ENCODE measurements around the gene CLCA2. TPM values are rescaled to one million over a fixed set of nuclear protein-coding genes. Genes with fewer than 3 reads are reported as not detected.

CLCA2 gene
- polyA plus RNA-seq, 3 donors, result not detected

DNA sequence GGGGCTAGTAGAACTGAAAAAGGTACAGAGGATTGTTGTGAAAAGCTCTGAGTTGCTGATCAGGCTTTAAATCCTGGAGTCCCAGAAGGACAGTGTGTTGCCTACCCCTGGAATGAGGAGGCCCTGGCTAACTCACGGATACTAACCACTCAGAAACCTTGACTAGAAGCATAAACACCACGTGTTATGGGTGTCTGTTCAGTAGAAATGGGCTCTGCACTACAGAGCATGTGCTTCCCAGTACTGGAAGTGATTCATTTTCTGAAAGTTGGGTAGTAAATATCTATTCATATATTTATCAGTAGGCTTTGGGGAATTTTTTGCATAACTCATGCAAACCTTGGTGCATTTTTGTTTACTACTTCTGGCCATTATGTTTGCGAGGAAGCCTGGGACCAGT, 29.7 kb downstream of the CLCA2 start:
- H3K9me3 ChIP-seq (replicated peaks in 1 of 2; ENCODE audit: control insufficient read depth in 1 of 2, insufficient read depth in 1 of 2, low read length in 2 of 2), result no peaks in the 10 kb centered on the region
- H3K4me2 ChIP-seq (replicated peaks; ENCODE audit: extremely low read depth, low read length, poor library complexity, severe bottlenecking), result no peak overlapping the region
- H4K20me1 ChIP-seq (ENCODE audit: insufficient read depth, low read length), result no peaks in the 10 kb centered on the region
- no peak overlapping the region for H3K27ac Mint-ChIP-seq
- intact Hi-C loops (cut with micrococcal nuclease), result no loop called here
- H3K9ac ChIP-seq (ENCODE audit: insufficient read depth, low read length, poor library complexity, severe bottlenecking), result no peak overlapping the region
- no peaks in the 10 kb centered on the region for H3K27me3 Mint-ChIP-seq (ENCODE audit: low read depth in 3 of 3)
- no peak overlapping the region for H3K4me3 Mint-ChIP-seq
- H3K79me2 ChIP-seq (ENCODE audit: insufficient read depth, low read length), result no peaks in the 10 kb centered on the region
- no peaks in the 10 kb centered on the region for H3K36me3 ChIP-seq (replicated peaks in 1 of 2; ENCODE audit: control insufficient read depth in 1 of 2, insufficient read depth in 2 of 2, low read length in 2 of 2)
- no peaks in the 10 kb centered on the region for H3K36me3 Mint-ChIP-seq
- H3K27me3 ChIP-seq (ENCODE audit: control insufficient read depth in 2 of 2, insufficient read depth in 2 of 2, low read length in 2 of 2), result no peaks in the 10 kb centered on the region
- H2AFZ ChIP-seq (ENCODE audit: insufficient read depth, low read depth, low read length, poor library complexity, severe bottlenecking), result no peak overlapping the region
- H3K27ac ChIP-seq (ENCODE audit: low read depth in 1 of 2, low read length in 2 of 2), result no peak overlapping the region
- H3K4me1 Mint-ChIP-seq, result peaks cover 7% of the 10 kb centered on the region
- H3K4me3 ChIP-seq (replicated peaks in 1 of 3; ENCODE audit: low read depth in 2 of 3, low read length in 3 of 3), result no peak overlapping the region
- DNase-seq, result no peak
- WGBS (ENCODE audit: insufficient coverage), result 100% methylated on average over 1 of the region's 3 CpGs
- no peak for TF ChIP-seq CTCF (IDR thresholded peaks at IDR 0.05)
- peaks cover 0 to 7% of the 10 kb centered on the region in 2 donors for H3K4me1 ChIP-seq (ENCODE audit: control insufficient read depth in 1 of 2, insufficient read depth in 2 of 2, low read length in 2 of 2)
- H3K9me3 Mint-ChIP-seq, result no peaks in the 10 kb centered on the region

- no peak for DNase-seq
- H3K27ac Mint-ChIP-seq, result peak overlapping the region in 1 of 7 donors; percentile 53
- peaks cover 0 to 7% of the 10 kb centered on the region in 2 donors for H3K4me1 ChIP-seq (ENCODE audit: control insufficient read depth in 1 of 2, insufficient read depth in 2 of 2, low read length in 2 of 2)
- TF ChIP-seq CTCF (IDR thresholded peaks at IDR 0.05), result no peak
- intact Hi-C loops (cut with micrococcal nuclease), result no loop called here
- no peaks in the 10 kb centered on the region for H4K20me1 ChIP-seq (ENCODE audit: insufficient read depth, low read length)
- no peak overlapping the region for H3K4me2 ChIP-seq (replicated peaks; ENCODE audit: extremely low read depth, low read length, poor library complexity, severe bottlenecking)
- H3K4me3 Mint-ChIP-seq, result no peak overlapping the region
- no peaks in the 10 kb centered on the region for H3K9me3 Mint-ChIP-seq
- H3K36me3 ChIP-seq (replicated peaks in 1 of 2; ENCODE audit: control insufficient read depth in 1 of 2, insufficient read depth in 2 of 2, low read length in 2 of 2), result no peaks in the 10 kb centered on the region
- H3K27ac ChIP-seq (ENCODE audit: low read depth in 1 of 2, low read length in 2 of 2), result no peak overlapping the region
- no peak overlapping the region for H3K9ac ChIP-seq (ENCODE audit: insufficient read depth, low read length, poor library complexity, severe bottlenecking)
- WGBS (ENCODE audit: insufficient coverage), result 24% methylated on average over 3 of the region's 5 CpGs
- no peaks in the 10 kb centered on the region for H3K79me2 ChIP-seq (ENCODE audit: insufficient read depth, low read length)
- H3K27me3 Mint-ChIP-seq (ENCODE audit: low read depth in 3 of 3), result no peaks in the 10 kb centered on the region
- no peaks in the 10 kb centered on the region for H3K9me3 ChIP-seq (replicated peaks in 1 of 2; ENCODE audit: control insufficient read depth in 1 of 2, insufficient read depth in 1 of 2, low read length in 2 of 2)
- H3K4me1 Mint-ChIP-seq, result peaks cover 7% of the 10 kb centered on the region
- H3K4me3 ChIP-seq (replicated peaks in 1 of 3; ENCODE audit: low read depth in 2 of 3, low read length in 3 of 3), result no peak overlapping the region
- H3K27me3 ChIP-seq (ENCODE audit: control insufficient read depth in 2 of 2, insufficient read depth in 2 of 2, low read length in 2 of 2), result no peaks in the 10 kb centered on the region
- H2AFZ ChIP-seq (ENCODE audit: insufficient read depth, low read depth, low read length, poor library complexity, severe bottlenecking), result no peak overlapping the region
- no peaks in the 10 kb centered on the region for H3K36me3 Mint-ChIP-seq
Measured at GRCh38 chr1:86455073-86455472, 31.1 kb downstream of the CLCA2 start.

All from CD14-positive monocyte (primary cell).